HepG2 (cell line): Measurements from ENCODE around the gene INPP1. TPM values are rescaled to one million over a fixed set of nuclear protein-coding genes. Genes with fewer than 3 reads are reported as not detected.

Experiments used
- ATF2 ChIP-seq: sonication (generic); formaldehyde crosslinking; IDR thresholded peaks from 2 replicates; pipeline ENCODE4 v1.4.0; 2020; ENCODE audit warnings: missing genetic modification reagents
- CCDC6 ChIP-seq: sonication (generic); formaldehyde crosslinking; IDR thresholded peaks from 2 replicates; pipeline ENCODE4 v1.8.1; 2022; ENCODE audit warnings: mild to moderate bottlenecking, missing genetic modification reagents, moderate library complexity
- CEBPB ChIP-seq: IDR thresholded peaks from 2 replicates; pipeline ENCODE4 v1.6.1; 2011; ENCODE audit warnings: low read depth, low read length, improper control_type of control experiment, borderline replicate concordance
- FOXP1 ChIP-seq, 2 experiments: fragments of 450-650 bp in 1 of 2; IDR thresholded peaks; 2 replicates each; pipeline ENCODE4 v1.6.1; 2017 to 2018; ENCODE audit warnings: antibody characterized with exemption in 1 of 2
- GATAD2A ChIP-seq: IDR thresholded peaks from 2 replicates; pipeline ENCODE4 v1.6.1; 2016
- HDAC1 ChIP-seq: sonication (generic); formaldehyde crosslinking; IDR thresholded peaks from 2 replicates; pipeline ENCODE4 v1.5.1; 2020; ENCODE audit warnings: mild to moderate bottlenecking, missing genetic modification reagents
- HMG20A ChIP-seq: IDR thresholded peaks from 2 replicates; pipeline ENCODE4 v1.6.1; 2016; ENCODE audit warnings: borderline replicate concordance
- HNF4A ChIP-seq: sonication (generic); formaldehyde crosslinking; IDR thresholded peaks from 2 replicates; pipeline ENCODE4 v1.4.0; 2020; ENCODE audit warnings: missing genetic modification reagents
- JUND ChIP-seq: sonication (generic); formaldehyde crosslinking; IDR thresholded peaks from 2 replicates; pipeline ENCODE4 v1.8.0; 2022; ENCODE audit warnings: mild to moderate bottlenecking, missing genetic modification reagents
- KLF6 ChIP-seq: IDR thresholded peaks from 2 replicates; pipeline ENCODE4 v1.8.0; 2016; ENCODE audit warnings: missing biosample characterization, missing genetic modification reagents
- MAFK ChIP-seq, 2 experiments: IDR thresholded peaks in 1 of 2; conservative IDR thresholded peaks in 1 of 2; 2 replicates each; pipeline ENCODE4 v1.6.1; 2011; ENCODE audit warnings: improper control_type of control experiment in 2 of 2, low read length in 2 of 2
- MAX ChIP-seq: IDR thresholded peaks from 2 replicates; pipeline ENCODE4 v1.6.1; 2012; ENCODE audit warnings: inconsistent platforms
- SOX5 ChIP-seq: IDR thresholded peaks from 2 replicates; pipeline ENCODE4 v1.6.1; 2016; ENCODE audit warnings: borderline replicate concordance
- ZFP37 ChIP-seq: sonication (generic); formaldehyde crosslinking; IDR thresholded peaks from 2 replicates; pipeline ENCODE4 v1.4.0; 2020; ENCODE audit warnings: missing genetic modification reagents, borderline replicate concordance
- ZNF644 ChIP-seq: IDR thresholded peaks from 2 replicates; pipeline ENCODE4 v1.6.1; 2016; ENCODE audit warnings: low read depth
- ZNF747 ChIP-seq: sonication (generic); formaldehyde crosslinking; IDR thresholded peaks from 2 replicates; pipeline ENCODE4 v1.8.1; 2023; ENCODE audit warnings: missing genetic modification reagents, mild to moderate bottlenecking, borderline replicate concordance
- ZNF773 ChIP-seq: sonication (generic); formaldehyde crosslinking; IDR thresholded peaks from 2 replicates; pipeline ENCODE4 v1.4.0; 2020; ENCODE audit warnings: missing genetic modification reagents, borderline replicate concordance
- ZSCAN25 ChIP-seq: sonication (generic); formaldehyde crosslinking; IDR thresholded peaks from 2 replicates; pipeline ENCODE4 v1.8.0; 2022; ENCODE audit warnings: mild to moderate bottlenecking, missing genetic modification reagents
- polyA plus RNA-seq, 8 experiments: library from polyadenylated mRNA; depleted of rRNA in 3 of 8; stranded (reverse) in 7 of 8; unstranded in 1 of 8; fragments of >200 nt; fragmentation: Illumina TruSeq in 4 of 8; extraction: Trizol in 4 of 8; gene quantifications; 2 replicates each; pipeline versions ENCODE4 v1.2.1 to v1.2.3, GENCODE V29; 2011 to 2016; ENCODE audit warnings: low read depth in 4 of 8, missing spikeins in 1 of 8, mixed read lengths in 1 of 8; ENCODE audit not compliant: insufficient read depth in 1 of 8
- total RNA-seq, 5 experiments: library from RNA; depleted of rRNA; stranded (reverse); fragments of >200 nt; fragmentation: Illumina TruSeq; extraction: Trizol; gene quantifications; 2 replicates each; pipeline ENCODE4 v1.2.3, GENCODE V29; 2016; ENCODE audit warnings: low read depth in 1 of 5

The INPP1 gene
- total and polyA plus RNA-seq, 2 of the 13 experiments (the other 11 are each of a cell fraction or from before 2014, with no cell fraction given), result 10.0 to 13.3 TPM

GRCh38 chr2:190380962-190381412 is 37.6 kb downstream of the INPP1 start (continued):
- no peak for TF ChIP-seq KLF6 (CRISPR knock-in tag)
- peak; percentile 30; the same call in 1 of the 2 replicates for TF ChIP-seq HNF4A
- no peak for TF ChIP-seq CCDC6 (CRISPR knock-in tag)
- TF ChIP-seq ZNF644, result peak; percentile 58; the same call in 1 of the 2 replicates
- peak; percentile 41; the same call in 1 of the 2 replicates for TF ChIP-seq MAX
- TF ChIP-seq ATF2, result peak; percentile 53; the same call in 1 of the 2 replicates
- no peak for TF ChIP-seq FOXP1 (IDR thresholded peaks at IDR 0.05)
- TF ChIP-seq FOXP1 (CRISPR knock-in tag; IDR thresholded peaks at IDR 0.05), result 0 out of 2 replicates have a peak, but pooled peaks have one; percentile 21
- TF ChIP-seq SOX5 (CRISPR knock-in tag), result 0 out of 2 replicates have a peak, but pooled peaks have one; percentile 11
- TF ChIP-seq HMG20A (CRISPR knock-in tag), result peak; percentile 54; the same call in 1 of the 2 replicates
- TF ChIP-seq JUND, result peak; percentile 53; the same call in 1 of the 2 replicates
- peak; percentile 64; the same call in 1 of the 2 replicates for TF ChIP-seq CEBPB
- TF ChIP-seq GATAD2A (CRISPR knock-in tag), result peak; percentile 47; the same call in 1 of the 2 replicates
- no peak for TF ChIP-seq ZNF747 (CRISPR knock-in tag)
- no peak for TF ChIP-seq ZSCAN25
- no peak for TF ChIP-seq MAFK (conservative IDR thresholded peaks at IDR 0.05 in 1 of 2, IDR thresholded peaks at IDR 0.05 in 1 of 2; ENCODE audit: low read length in 2 of 2)
- no peak for TF ChIP-seq ZNF773 (CRISPR knock-in tag)
- no peak for TF ChIP-seq ZFP37 (CRISPR knock-in tag)
- no peak for TF ChIP-seq HDAC1
- TF ChIP-seq, all 625 proteins: peak for 36
